ENCODE measurements around the gene HSPG2. TPM values are rescaled to one million over a fixed set of nuclear protein-coding genes. Genes with fewer than 3 reads are reported as not detected.

HSPG2 gene
- total and polyA plus RNA-seq, 2 donors (not counting 1 experiment from before 2014, with no cell fraction given), result 2.0 to 4.5 TPM

GRCh38 chr1:21854090-21854750, 82.9 kb downstream of the HSPG2 start:
- Histone ChIP-seq H3K4me2 (replicated peaks; ENCODE audit: low read depth, low read length, poor library complexity, severe bottlenecking) (no peak overlapping the region), H3K9me3 (ENCODE audit: control extremely low read depth in 1 of 3, control insufficient read depth in 2 of 3, insufficient read depth in 1 of 3, low read length in 2 of 3) (peaks cover 0 to 4% (median 0%) of the 10 kb centered on the region in 3 donors), H4K20me1 (ENCODE audit: control insufficient read depth, insufficient read depth, low read length, poor library complexity, severe bottlenecking) (no peaks in the 10 kb centered on the region), H3K27me3 (replicated peaks in 1 of 4; ENCODE audit: control extremely low read depth in 1 of 4, control insufficient read depth in 3 of 4, insufficient read depth in 4 of 4, low read length in 3 of 4) (no peaks in the 10 kb centered on the region), H3K4me1 (ENCODE audit: control insufficient read depth in 2 of 2, insufficient read depth in 2 of 2, low read length in 2 of 2) (peaks cover 6 to 15% of the 10 kb centered on the region in 2 donors), H3K36me3 (replicated peaks in 1 of 2; ENCODE audit: control extremely low read depth in 1 of 2, control insufficient read depth in 1 of 2, extremely low read depth in 1 of 2, insufficient read depth in 2 of 2, low read length in 1 of 2) (no peaks in the 10 kb centered on the region), H3K27ac (ENCODE audit: low read length in 2 of 2) (no peak overlapping the region), H3K79me2 (ENCODE audit: control insufficient read depth, insufficient read depth, low read length) (no peaks in the 10 kb centered on the region), H3K4me3 (ENCODE audit: control extremely low read depth in 1 of 5, extremely low read depth in 1 of 5, insufficient read depth in 1 of 5, low read depth in 2 of 5, low read length in 4 of 5) (no peak overlapping the region), H2AFZ (ENCODE audit: insufficient read depth, low read depth, low read length, poor library complexity, severe bottlenecking) (no peak overlapping the region), H3K9ac (ENCODE audit: low read length) (no peak overlapping the region)
- no peak for ATAC-seq (ENCODE audit: low read depth)
- 94% methylated on average over 17 of the region's 21 CpGs for WGBS (ENCODE audit: insufficient coverage)
- Mint-ChIP-seq H3K9me3 (ENCODE audit: insufficient read depth) (no peaks in the 10 kb centered on the region), H3K27me3 (no peaks in the 10 kb centered on the region), H3K4me3 (no peak overlapping the region), H3K4me1 (peaks cover 13% of the 10 kb centered on the region), H3K27ac (no peak overlapping the region)
- TF ChIP-seq EZH2 (IDR thresholded peaks at IDR 0.05; ENCODE audit: borderline replicate concordance, insufficient read depth, low read depth, low read length, poor library complexity, severe bottlenecking) (no peak), CTCF (IDR thresholded peaks at IDR 0.05) (no peak)
- DNase-seq, result no peak
- intact Hi-C loops (cut with micrococcal nuclease), result no loop called here
- CTCF ChIA-PET, result no interaction called here
- POLR2A ChIA-PET, result no interaction called here

GRCh38 chr1:21853131-21853427, 84.0 kb downstream of the HSPG2 start:
- H3K4me2 ChIP-seq (replicated peaks; ENCODE audit: low read depth, low read length, poor library complexity, severe bottlenecking), result no peak overlapping the region
- WGBS (ENCODE audit: insufficient coverage), result 96% methylated on average over 7 of the region's 7 CpGs

More at GRCh38 chr1:21853131-21853427, 84.0 kb downstream of the HSPG2 start:
- Histone ChIP-seq H3K36me3 (replicated peaks in 1 of 2; ENCODE audit: control extremely low read depth in 1 of 2, control insufficient read depth in 1 of 2, extremely low read depth in 1 of 2, insufficient read depth in 2 of 2, low read length in 1 of 2) (peaks cover 0 to 2% of the 10 kb centered on the region in 2 experiments), H2AFZ (ENCODE audit: insufficient read depth, low read depth, low read length, poor library complexity, severe bottlenecking) (no peak overlapping the region), H3K9me3 (ENCODE audit: control extremely low read depth in 1 of 3, control insufficient read depth in 2 of 3, insufficient read depth in 1 of 3, low read length in 2 of 3) (peaks cover 0 to 4% (median 0%) of the 10 kb centered on the region in 3 donors), H3K4me1 (ENCODE audit: control insufficient read depth in 2 of 2, insufficient read depth in 2 of 2, low read length in 2 of 2) (peaks cover 6 to 15% of the 10 kb centered on the region in 2 donors), H3K4me3 (ENCODE audit: control extremely low read depth in 1 of 5, extremely low read depth in 1 of 5, insufficient read depth in 1 of 5, low read depth in 2 of 5, low read length in 4 of 5) (no peak overlapping the region), H3K9ac (ENCODE audit: low read length) (no peak overlapping the region), H3K27me3 (replicated peaks in 1 of 4; ENCODE audit: control extremely low read depth in 1 of 4, control insufficient read depth in 3 of 4, insufficient read depth in 4 of 4, low read length in 3 of 4) (no peaks in the 10 kb centered on the region), H3K27ac (ENCODE audit: low read length in 2 of 2) (no peak overlapping the region), H4K20me1 (ENCODE audit: control insufficient read depth, insufficient read depth, low read length, poor library complexity, severe bottlenecking) (no peaks in the 10 kb centered on the region), H3K79me2 (ENCODE audit: control insufficient read depth, insufficient read depth, low read length) (no peaks in the 10 kb centered on the region)
- Mint-ChIP-seq H3K27ac (no peak overlapping the region), H3K27me3 (no peaks in the 10 kb centered on the region), H3K9me3 (ENCODE audit: insufficient read depth) (no peaks in the 10 kb centered on the region), H3K4me1 (peaks cover 13% of the 10 kb centered on the region), H3K4me3 (no peak overlapping the region)
- no peak for TF ChIP-seq CTCF (IDR thresholded peaks at IDR 0.05)
- no peak for TF ChIP-seq EZH2 (IDR thresholded peaks at IDR 0.05; ENCODE audit: borderline replicate concordance, insufficient read depth, low read depth, low read length, poor library complexity, severe bottlenecking)
- no peak for ATAC-seq (ENCODE audit: low read depth)
- ChIA-PET POLR2A (no interaction called here), CTCF (interaction anchor here (0.6 kb wide), 1 partner anchor 110 kb away, joined by 4 read pairs; no protein-coding TSS in a partner anchor)
- DNase-seq, result no peak
- intact Hi-C loops (cut with micrococcal nuclease), result no loop called here

All from B cell (primary cell).